ENCODE results near the gene OR2W1.

The OR2W1 gene

DNA sequence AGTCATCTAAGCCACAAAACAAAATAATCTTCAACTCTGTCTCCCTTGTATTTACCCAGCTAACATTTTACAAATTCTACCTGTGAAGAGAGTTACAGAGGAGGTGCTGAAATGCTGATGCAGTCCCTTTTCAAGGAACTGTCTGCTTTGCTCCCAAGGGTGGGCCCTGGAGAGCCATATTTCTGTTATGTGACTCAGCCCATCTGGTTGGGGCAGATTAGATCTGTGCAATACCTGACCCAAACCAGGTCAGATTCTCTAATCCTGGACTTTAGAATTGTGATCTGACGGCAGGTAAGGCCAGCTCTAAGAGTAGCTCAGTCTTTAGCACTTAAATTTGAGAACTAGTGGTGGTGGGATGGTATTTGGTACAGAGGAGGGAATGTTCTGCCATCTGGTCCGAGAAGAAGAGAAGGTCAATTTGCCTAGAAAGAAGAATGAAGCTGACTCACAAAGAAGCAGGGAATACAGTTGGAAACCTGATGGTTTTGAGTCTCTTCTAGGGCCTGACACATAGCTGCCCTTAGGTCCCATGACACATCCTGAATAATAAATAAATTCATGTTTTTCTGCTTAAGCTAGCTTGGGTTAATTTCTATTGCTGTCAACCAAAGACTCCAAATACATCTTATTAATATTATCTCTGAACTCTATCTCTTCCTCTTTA is 48.0 kb downstream of the OR2W1 start:
- DNase-seq, result no peak

DNA sequence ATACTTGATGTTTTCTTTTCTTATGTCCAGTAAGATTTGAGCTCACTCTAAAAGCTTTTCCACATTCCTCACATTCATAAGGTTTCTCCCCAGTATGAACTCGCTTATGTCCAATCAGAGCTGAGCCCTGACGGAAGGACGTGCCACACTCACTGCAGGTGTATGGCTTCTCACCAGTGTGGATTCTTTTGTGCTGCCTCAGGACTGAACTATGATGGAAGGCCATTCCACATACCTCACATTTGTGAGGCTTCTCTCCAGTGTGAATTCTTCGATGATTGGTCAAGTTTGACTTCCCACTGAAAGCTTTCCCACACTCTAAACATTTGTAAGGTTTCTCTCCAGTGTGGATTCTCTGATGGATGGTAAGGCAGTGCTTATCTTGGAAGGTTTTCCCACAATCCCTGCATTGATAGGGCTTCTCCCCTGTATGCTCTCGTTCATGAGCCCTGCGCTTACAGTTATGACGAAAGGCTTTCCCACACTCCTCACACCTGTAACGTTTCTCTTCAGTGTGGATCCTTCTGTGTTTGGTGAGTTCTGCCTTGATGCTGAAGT is 49.8 kb downstream of the OR2W1 start:
- no peak for DNase-seq
